Coronary artery (tissue), 2 donors: Measurements from ENCODE around the gene UBAP2.

Experiments used
- DNase-seq: peaks from one replicate; pipeline ENCODE4 v3.0.0-alpha.2; 2017; ENCODE audit warnings: low spot score
- H3K27ac ChIP-seq, 2 donors: fragments of 200-600 bp; sonication (generic); one replicate each; pipeline ENCODE4 v1.5.1; 2016 to 2019
- H3K4me3 ChIP-seq: fragments of 200-600 bp; sonication (generic); 2 replicates; pipeline ENCODE4 v1.5.1; 2016; ENCODE audit warnings: mild to moderate bottlenecking, moderate library complexity
- CTCF ChIP-seq: fragments of 200-600 bp; sonication (generic); IDR thresholded peaks from one replicate; pipeline ENCODE4 v1.5.1; 2019; ENCODE audit warnings: antibody characterized with exemption

The UBAP2 gene

GRCh38 chr9:33950371-33950770 is 98.3 kb downstream of the UBAP2 start:
- no peak overlapping the region for H3K4me3 ChIP-seq
- no peak for TF ChIP-seq CTCF
- no peak for DNase-seq

GRCh38 chr9:33946779-33947535 is 101.7 kb downstream of the UBAP2 start:
- Histone ChIP-seq H3K27ac (peak overlapping the region in 1 of 2 donors; percentile 64), H3K4me3 (no peak overlapping the region)
- DNase-seq = no peak
- TF ChIP-seq CTCF = no peak

More at GRCh38 chr9:33950371-33950770, 98.3 kb downstream of the UBAP2 start:
- H3K27ac ChIP-seq = no peak overlapping the region

- Histone ChIP-seq H3K4me3 (no peak overlapping the region), H3K27ac (no peak overlapping the region)
- TF ChIP-seq CTCF = no peak
- no peak for DNase-seq
Measured at GRCh38 chr9:33943389-33943788, 105.3 kb downstream of the UBAP2 start.

- DNase-seq = no peak
- no peak overlapping the region for H3K4me3 ChIP-seq
- H3K27ac ChIP-seq = no peak overlapping the region
- TF ChIP-seq CTCF = no peak
Measured at GRCh38 chr9:33942471-33943083, 106.1 kb downstream of the UBAP2 start.

GRCh38 chr9:33939924-33940874 is 108.5 kb downstream of the UBAP2 start:
- H3K4me3 ChIP-seq = no peak overlapping the region
- no peak for DNase-seq
- TF ChIP-seq CTCF = no peak
- no peak overlapping the region for H3K27ac ChIP-seq

- Histone ChIP-seq H3K27ac (no peak overlapping the region), H3K4me3 (no peak overlapping the region)
- no peak for DNase-seq
- TF ChIP-seq CTCF = no peak
Measured at GRCh38 chr9:33934188-33934878, 114.4 kb downstream of the UBAP2 start.
